OCI-LY7 (cell line): ENCODE measurements around the gene GRID1. TPM values are rescaled to one million over a fixed set of nuclear protein-coding genes. Genes with fewer than 3 reads are reported as not detected.

Source experiments
- BruUV-seq: library from RNA; stranded (reverse); fragments of 400-500 nt; replicated peaks from 2 replicates; lab custom pipeline; 2021; lab: Mats Ljungman, UMichigan
- CTCF ChIA-PET: fragments of 300-600 bp; sonication (Branson Sonifier 250); formaldehyde crosslinking; loops from one replicate; lab custom pipeline; 2022; ENCODE audit warnings: antibody characterized with exemption; ENCODE audit not compliant: unreplicated experiment; lab: Charles Lee
- POLR2A ChIA-PET: fragments of 300-600 bp; sonication (Branson Sonifier 250); formaldehyde crosslinking; loops from one replicate; lab custom pipeline; 2022; ENCODE audit warnings: antibody characterized with exemption; lab: Charles Lee
- DNase-seq: peaks from one replicate; pipeline ENCODE4 v3.0.0-alpha.2; 2015; ENCODE audit warnings: low spot score
- H2AFZ ChIP-seq: fragments of 200-600 bp; sonication (generic), shearing (Covaris generic); 2 replicates; pipeline ENCODE4 v1.6.1; 2014; ENCODE audit warnings: mild to moderate bottlenecking, antibody characterized with exemption, low read length, moderate library complexity
- H3K27ac ChIP-seq: fragments of 200-600 bp; sonication (generic); 2 replicates; pipeline ENCODE4 v1.5.1; 2014; ENCODE audit warnings: mixed run types, low read depth, mild to moderate bottlenecking, moderate library complexity, low read length, inconsistent platforms; ENCODE audit not compliant: poor library complexity, severe bottlenecking
- H3K36me3 ChIP-seq: fragments of 200-600 bp; sonication (generic); 2 replicates; pipeline ENCODE4 v1.6.1; 2014; ENCODE audit warnings: mild to moderate bottlenecking, antibody characterized with exemption, low read length, moderate library complexity, mixed read lengths; ENCODE audit not compliant: insufficient read depth
- H3K4me1 ChIP-seq: fragments of 200-600 bp; sonication (generic); 2 replicates; pipeline ENCODE4 v1.5.1; 2014; ENCODE audit warnings: mild to moderate bottlenecking, low read length; ENCODE audit not compliant: insufficient read depth, poor library complexity, severe bottlenecking
- H3K4me2 ChIP-seq: fragments of 200-600 bp; sonication (generic); 2 replicates; pipeline ENCODE4 v1.6.1; 2014; ENCODE audit warnings: mild to moderate bottlenecking, low read length
- H3K4me3 ChIP-seq: fragments of 200-600 bp; sonication (generic); 2 replicates; pipeline ENCODE4 v1.5.1; 2014; ENCODE audit warnings: mild to moderate bottlenecking, low read depth, low read length; ENCODE audit not compliant: poor library complexity, severe bottlenecking
- H3K79me2 ChIP-seq: fragments of 200-600 bp; sonication (generic); 2 replicates; pipeline ENCODE4 v1.6.1; 2016; ENCODE audit warnings: low read depth, mild to moderate bottlenecking, low read length, moderate library complexity, mixed read lengths; ENCODE audit not compliant: insufficient read depth
- H3K9me2 ChIP-seq: fragments of 200-600 bp; sonication (generic); 2 replicates; pipeline ENCODE4 v1.6.1; 2016; ENCODE audit warnings: mild to moderate bottlenecking, low read length, mixed read lengths; ENCODE audit not compliant: insufficient read depth
- H3K9me3 ChIP-seq: fragments of 200-600 bp; sonication (generic); 2 replicates; pipeline ENCODE4 v1.6.1; 2014; ENCODE audit warnings: mild to moderate bottlenecking, mixed run types, low read length, mixed read lengths
- H4K20me1 ChIP-seq: fragments of 200-600 bp; sonication (generic); 2 replicates; pipeline ENCODE4 v1.6.1; 2014; ENCODE audit warnings: mild to moderate bottlenecking, antibody characterized with exemption, low read length, moderate library complexity, mixed read lengths; ENCODE audit not compliant: insufficient read depth
- EZH2phosphoT487 ChIP-seq: fragments of 200-600 bp; sonication (generic); IDR thresholded peaks from 2 replicates; pipeline ENCODE4 v1.6.1; 2018; ENCODE audit warnings: low read depth, borderline replicate concordance, mild to moderate bottlenecking, mixed run types, antibody characterized with exemption, low read length, moderate library complexity, mixed read lengths
- intact Hi-C: fragments of 100-400 bp; cut with micrococcal nuclease; formaldehyde crosslinking; loops from one replicate; pipeline ENCODE4 v1.10.0; 2022; ENCODE audit not compliant: unreplicated experiment
- total RNA-seq, 2 experiments: library from RNA; depleted of rRNA in 1 of 2; stranded (reverse); fragments of >200 nt in 1 of 2; shearing (Covaris generic) in 1 of 2; gene quantifications; 2 replicates each; pipeline ENCODE4 v1.2.3, GENCODE V29; 2014 to 2022
- TF ChIP-seq, protein P1 (sequence below): fragments of 200-600 bp; sonication (generic); conservative IDR thresholded peaks from 2 replicates; pipeline ENCODE4 v1.5.1; 2014; ENCODE audit warnings: mild to moderate bottlenecking, antibody characterized with exemption, low read length, moderate library complexity, mixed read lengths

Gene GRID1
- total RNA-seq, 2 experiments from 2014 or later: 1.6 to 3.7 TPM

GRCh38 chr10:86130737-86131475 lies 235.7 kb downstream of the GRID1 start:
- no peak overlapping the region for H2AFZ ChIP-seq
- no peak overlapping the region for H3K4me3 ChIP-seq
- no peaks in the 10 kb centered on the region for H3K36me3 ChIP-seq
- BruUV-seq: no TSS peak
- ChIA-PET CTCF (interaction anchor here (0.6 kb wide), 1 partner anchor 51 kb away, joined by 3 read pairs; no protein-coding TSS in a partner anchor), POLR2A (no interaction called here)
- H3K27ac ChIP-seq: no peak overlapping the region
- no peaks in the 10 kb centered on the region for H3K4me1 ChIP-seq
- H3K79me2 ChIP-seq: no peaks in the 10 kb centered on the region
- no peak for DNase-seq
- H3K4me2 ChIP-seq: no peak overlapping the region
- H3K9me2 ChIP-seq: no peaks in the 10 kb centered on the region
- TF ChIP-seq, protein P1, sequence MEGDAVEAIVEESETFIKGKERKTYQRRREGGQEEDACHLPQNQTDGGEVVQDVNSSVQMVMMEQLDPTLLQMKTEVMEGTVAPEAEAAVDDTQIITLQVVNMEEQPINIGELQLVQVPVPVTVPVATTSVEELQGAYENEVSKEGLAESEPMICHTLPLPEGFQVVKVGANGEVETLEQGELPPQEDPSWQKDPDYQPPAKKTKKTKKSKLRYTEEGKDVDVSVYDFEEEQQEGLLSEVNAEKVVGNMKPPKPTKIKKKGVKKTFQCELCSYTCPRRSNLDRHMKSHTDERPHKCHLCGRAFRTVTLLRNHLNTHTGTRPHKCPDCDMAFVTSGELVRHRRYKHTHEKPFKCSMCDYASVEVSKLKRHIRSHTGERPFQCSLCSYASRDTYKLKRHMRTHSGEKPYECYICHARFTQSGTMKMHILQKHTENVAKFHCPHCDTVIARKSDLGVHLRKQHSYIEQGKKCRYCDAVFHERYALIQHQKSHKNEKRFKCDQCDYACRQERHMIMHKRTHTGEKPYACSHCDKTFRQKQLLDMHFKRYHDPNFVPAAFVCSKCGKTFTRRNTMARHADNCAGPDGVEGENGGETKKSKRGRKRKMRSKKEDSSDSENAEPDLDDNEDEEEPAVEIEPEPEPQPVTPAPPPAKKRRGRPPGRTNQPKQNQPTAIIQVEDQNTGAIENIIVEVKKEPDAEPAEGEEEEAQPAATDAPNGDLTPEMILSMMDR: no peak
- no peak for TF ChIP-seq EZH2phosphoT487
- no peaks in the 10 kb centered on the region for H4K20me1 ChIP-seq
- H3K9me3 ChIP-seq: no peaks in the 10 kb centered on the region
- intact Hi-C loops: no loop called here

- Histone ChIP-seq H3K36me3 (no peaks in the 10 kb centered on the region), H3K4me3 (no peak overlapping the region), H2AFZ (no peak overlapping the region), H3K9me2 (no peaks in the 10 kb centered on the region), H3K9me3 (no peaks in the 10 kb centered on the region), H3K79me2 (no peaks in the 10 kb centered on the region), H4K20me1 (no peaks in the 10 kb centered on the region), H3K4me2 (no peak overlapping the region), H3K4me1 (no peaks in the 10 kb centered on the region), H3K27ac (no peak overlapping the region)
- ChIA-PET POLR2A (no interaction called here), CTCF (no interaction called here)
- no peak for DNase-seq
- intact Hi-C loops: no loop called here
- TF ChIP-seq EZH2phosphoT487: no peak
- TF ChIP-seq, protein P1: no peak
- BruUV-seq: no TSS peak
Measured at GRCh38 chr10:86130041-86130440, 236.6 kb downstream of the GRID1 start.

- no peaks in the 10 kb centered on the region for H3K4me1 ChIP-seq
- H3K9me2 ChIP-seq: no peaks in the 10 kb centered on the region
- H2AFZ ChIP-seq: no peak overlapping the region
- CTCF ChIA-PET: no interaction called here
- no peak for DNase-seq
- H3K4me3 ChIP-seq: no peak overlapping the region
- POLR2A ChIA-PET: no interaction called here
- no peak overlapping the region for H3K4me2 ChIP-seq
- intact Hi-C loops: no loop called here
- no peaks in the 10 kb centered on the region for H3K9me3 ChIP-seq
- no peaks in the 10 kb centered on the region for H4K20me1 ChIP-seq
- no peak overlapping the region for H3K27ac ChIP-seq
- TF ChIP-seq, protein P1: no peak
- TF ChIP-seq EZH2phosphoT487: no peak
- no TSS peak for BruUV-seq
- H3K79me2 ChIP-seq: no peaks in the 10 kb centered on the region
- no peaks in the 10 kb centered on the region for H3K36me3 ChIP-seq
Measured at GRCh38 chr10:86128360-86128759, 238.2 kb downstream of the GRID1 start.
